Activated CD4-positive, alpha-beta T cell treated with anti-CD3 and anti-CD28 coated beads, Interleukin-2, amount 50 U/mL, for 4 hours (primary cell): Measurements from ENCODE around the gene ACER3.
"Not testable (repeated sequence)": the region's sequence is repeated elsewhere in the genome, so short reads cannot be mapped to it uniquely, and the experiment has no call there.

Experiments used
- DNase-seq, 2 experiments: peaks; one replicate each; pipeline ENCODE4 v3.0.0-alpha.2; 2020

Gene ACER3

DNA sequence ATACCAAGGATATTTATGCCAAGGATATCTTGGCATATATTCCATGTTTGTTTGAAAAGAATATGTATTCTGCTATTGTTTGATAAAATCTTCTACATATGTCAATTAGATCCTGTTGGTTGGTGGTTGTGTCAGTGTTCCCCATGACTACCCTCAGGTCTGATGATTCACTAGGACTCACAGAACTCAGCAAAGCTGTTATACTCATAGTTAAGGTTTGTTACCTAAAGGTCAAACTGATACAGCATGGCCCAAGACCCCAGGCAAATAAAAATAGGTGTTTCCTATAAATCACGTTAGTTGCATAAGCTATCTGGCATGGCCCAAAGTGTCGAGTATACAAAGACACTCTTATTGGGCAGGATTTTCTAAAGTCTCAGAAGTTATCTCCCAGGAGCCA lies 143.2 kb downstream of the ACER3 start:
- DNase-seq = no peak

DNA sequence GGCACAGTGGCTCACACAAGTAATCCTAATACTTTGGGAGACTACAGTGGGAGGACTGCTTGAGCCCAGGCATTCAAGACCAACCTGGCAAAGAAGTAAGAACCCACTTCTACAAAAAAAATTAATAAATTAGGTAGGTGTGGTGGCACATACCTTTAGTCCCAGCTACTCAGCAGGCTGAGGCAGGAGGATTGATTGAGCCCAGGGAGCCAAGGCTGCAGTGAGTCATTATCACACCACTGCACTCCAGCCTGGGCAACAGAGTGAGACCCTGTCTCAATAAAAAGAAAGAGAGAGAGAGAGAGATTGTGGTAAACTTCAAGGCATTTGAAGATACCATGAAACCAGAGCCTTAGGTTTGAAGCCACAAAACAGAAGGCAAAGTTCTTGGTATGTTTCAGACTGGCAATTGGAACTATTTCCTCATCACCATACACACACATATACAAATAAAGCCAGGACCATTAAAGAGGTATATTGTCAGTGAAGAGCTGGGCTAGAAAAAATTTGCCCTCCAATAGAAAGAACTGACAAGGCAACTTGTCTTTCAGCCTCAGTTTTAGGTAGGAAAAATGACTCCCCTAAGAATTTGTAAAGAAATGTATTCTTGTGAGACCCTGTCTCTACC lies 148.9 kb downstream of the ACER3 start:
- DNase-seq = no peak

DNA sequence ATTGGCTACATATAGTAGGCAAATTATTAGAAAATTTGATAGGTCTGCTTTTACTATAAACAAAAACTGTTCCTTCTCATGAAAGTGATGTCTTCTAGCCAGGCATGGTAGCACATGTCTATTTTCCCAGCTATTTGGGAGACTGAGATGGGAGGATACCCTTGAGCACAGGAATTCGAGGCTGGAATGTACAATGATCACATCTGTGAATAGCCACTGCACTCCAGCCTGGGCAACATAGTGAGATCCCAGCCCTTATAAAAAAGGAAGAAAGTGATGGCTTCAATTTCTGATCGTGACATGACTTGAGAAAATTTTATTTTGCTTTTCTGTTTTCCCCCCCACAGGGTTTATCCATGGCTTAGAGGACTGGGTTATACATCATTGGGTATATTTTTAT lies 154.0 kb downstream of the ACER3 start:
- DNase-seq = no peak

DNA sequence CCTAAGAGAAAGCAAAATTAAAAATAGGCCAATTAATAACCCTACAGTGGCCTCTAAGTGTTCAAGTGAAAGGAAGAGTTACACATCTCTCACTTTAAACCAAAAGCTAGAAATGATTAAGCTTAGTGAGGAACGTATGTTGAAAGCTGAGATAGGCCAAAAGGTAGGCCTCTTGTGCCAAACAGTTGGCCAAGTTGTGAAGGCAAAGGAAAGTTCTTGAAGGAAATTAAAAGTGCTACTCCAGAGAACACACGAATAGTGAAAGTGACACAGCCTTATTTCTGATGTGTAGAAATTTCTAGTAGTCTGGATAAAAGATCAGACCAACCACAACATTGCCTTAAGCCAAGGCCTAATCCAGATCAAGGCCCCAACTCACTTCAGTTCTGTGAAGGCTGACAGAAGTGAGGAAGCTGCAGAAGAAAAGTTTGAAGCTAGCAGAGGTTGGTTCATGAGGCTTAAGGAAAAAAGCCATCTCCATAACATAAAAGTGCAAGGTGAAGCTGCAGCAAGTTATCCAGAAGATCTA lies 157.7 kb downstream of the ACER3 start:
- not testable (repeated sequence) for DNase-seq

DNA sequence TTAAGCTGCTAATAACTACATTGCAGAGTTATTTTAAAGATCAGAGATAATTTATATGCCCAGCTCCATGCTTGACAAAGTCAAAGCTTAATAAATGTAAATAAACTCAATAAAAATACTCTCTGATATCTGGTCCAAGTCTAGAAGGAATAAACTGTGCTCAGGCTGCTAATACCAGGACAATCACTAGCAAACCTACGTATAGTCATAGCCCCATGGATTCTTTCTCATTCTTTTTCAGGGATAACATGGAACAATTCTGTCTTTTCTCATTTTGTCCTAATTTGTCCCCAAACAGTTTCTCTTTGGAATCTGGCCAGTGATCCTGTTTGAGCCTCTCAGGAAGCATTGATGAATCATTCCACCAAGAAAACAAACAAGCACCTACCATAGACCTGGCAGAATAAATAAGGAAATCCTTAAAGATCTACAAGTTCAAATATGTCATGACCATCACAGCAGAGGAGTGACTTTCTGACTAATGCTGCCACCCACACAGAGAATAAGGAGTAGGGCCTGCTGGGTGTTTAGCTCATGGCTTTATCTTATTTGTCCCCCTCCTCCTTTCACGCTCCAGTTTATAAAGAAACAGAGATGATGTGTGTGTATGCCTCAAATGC lies 159.4 kb downstream of the ACER3 start:
- DNase-seq = no peak

DNA sequence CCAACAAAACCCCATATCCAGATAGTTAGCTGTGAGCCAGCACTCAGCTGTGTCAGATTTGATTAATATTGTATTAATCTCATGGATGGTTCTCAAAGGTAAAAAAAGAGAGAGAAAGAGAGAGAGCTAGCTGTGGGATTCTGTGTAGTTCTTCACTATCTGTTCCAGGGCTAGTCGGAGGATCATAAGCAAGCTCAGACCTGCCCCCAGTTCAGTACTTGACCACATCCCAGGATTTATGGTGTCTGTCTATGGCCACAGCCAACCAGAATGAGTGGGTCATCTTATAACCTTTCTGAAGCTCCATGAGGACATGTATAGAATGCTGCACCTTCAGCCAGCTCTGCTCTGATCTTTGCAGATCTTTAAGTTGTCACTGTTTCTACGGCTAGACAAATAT lies 160.0 kb downstream of the ACER3 start:
- no peak for DNase-seq

DNA sequence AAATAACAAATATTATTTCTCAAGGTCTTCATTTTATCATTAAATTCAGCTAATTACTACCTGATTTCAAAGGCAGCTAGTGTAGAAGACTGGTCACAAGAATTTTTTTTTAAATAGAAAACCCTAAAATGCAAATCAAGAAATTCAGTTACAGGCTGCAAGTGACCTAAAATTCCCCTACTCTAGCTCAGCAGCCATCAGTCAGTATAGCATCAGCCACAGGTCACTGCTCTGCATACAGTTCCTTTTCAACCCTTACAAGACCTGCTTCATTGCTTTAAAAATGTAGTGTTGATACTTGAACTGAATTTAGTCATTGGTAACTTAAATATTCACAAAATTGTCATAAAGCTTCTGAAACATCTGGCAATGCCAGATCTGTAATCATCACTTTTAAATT lies 164.0 kb downstream of the ACER3 start:
- DNase-seq = no peak

DNA sequence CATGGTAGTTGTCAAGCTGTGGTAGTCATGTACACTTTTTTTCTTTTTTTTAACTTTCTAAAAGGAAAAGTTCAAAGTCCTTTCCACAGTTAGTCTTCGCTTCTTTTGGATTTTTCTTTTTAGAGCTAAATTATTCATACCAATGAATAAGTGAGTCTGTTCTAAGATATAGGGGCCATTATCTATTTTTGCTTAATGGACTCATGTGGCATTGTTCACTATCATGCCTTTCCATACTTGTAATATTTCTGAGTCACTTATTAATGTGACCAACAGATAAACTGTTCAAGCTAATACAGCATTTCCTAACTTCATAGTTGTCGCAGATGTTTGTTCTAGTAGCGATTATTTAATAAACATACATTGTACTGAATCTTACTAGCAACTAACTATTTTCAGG lies 165.5 kb downstream of the ACER3 start:
- DNase-seq = no peak

DNA sequence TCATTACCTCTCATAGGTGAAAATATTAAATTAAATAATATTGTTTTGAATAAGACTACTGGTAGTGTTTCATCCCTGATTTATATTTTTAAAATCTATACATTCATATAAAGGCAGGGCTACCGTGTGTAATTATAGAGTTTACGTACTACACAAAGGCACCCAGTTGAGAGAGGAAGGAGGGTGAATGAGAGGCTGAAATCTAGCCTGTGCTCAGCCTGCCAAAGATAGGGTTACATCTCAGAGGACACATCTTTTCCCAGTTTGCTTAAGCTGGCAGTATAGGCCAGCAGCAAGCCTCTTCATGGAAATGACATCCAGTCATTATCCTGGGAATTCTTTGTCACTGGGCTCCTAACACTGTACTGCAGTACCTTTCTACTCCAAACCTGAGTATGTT lies 166.0 kb downstream of the ACER3 start:
- no peak for DNase-seq

DNA sequence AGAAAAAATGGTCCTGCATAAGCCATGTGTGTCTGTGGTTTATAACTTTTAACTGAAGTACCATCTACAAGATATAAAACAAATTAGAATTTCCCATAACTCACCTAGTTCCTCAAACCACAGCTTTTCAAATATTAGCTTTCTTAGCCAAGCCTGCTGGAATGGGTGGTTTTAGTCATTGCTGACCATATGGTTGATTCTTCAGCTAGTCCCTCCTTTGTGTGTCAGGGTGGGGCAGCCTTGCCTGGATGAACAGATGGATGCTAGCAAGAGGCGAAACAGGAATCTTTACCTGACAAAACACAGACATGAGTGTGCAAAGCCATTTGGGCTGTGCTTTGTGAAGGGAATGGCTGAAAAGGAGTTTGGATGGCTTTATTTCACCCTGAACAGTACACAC lies 166.6 kb downstream of the ACER3 start:
- no peak for DNase-seq

DNA sequence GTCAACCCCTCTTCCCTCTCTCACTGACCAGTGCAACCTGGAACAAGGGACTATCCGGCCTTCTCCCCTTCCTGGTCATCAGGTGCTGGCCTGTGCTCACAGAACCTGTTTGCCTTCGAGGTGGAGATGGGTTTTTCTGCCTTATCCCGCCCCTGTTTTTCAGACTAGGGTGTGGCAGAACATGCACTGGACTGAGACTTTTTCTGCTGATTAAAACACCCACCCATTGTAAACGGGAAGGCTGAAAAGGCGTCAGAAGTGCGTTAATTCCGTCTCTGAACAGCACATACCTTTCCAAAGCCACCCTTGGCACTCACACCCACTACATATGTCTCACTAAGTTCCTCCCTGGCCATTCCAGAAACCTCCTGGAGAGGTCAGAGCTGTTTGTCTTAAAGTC lies 169.1 kb downstream of the ACER3 start:
- no peak for DNase-seq

DNA sequence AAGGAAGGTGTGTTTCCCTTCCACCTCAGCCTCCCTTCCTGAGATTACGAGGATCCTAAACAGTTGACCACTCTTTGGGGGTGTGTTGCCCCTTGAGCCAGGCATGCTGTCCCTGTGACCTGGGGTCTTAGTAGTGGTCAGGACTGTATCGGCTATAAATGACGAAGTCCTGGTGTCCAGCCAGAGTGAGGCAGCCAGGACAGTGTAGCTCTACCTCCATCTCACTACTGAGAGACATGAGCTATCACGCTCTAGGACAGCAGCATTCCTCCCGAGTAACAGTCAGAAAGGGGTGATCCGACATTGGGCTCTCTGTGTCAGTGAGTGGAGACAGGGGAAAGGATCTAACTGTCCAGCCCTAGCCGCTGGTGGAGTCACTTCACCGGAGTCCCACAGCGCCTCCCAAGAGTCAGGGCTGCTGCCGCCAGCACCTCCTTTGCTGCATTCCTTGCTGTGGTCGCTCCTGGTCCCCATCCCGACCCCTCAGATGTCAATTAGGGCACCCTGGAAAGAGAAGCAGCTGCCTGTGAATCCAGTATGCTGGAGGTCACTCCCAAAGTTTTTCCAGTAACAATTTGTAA lies 170.2 kb downstream of the ACER3 start:
- DNase-seq = no peak

DNA sequence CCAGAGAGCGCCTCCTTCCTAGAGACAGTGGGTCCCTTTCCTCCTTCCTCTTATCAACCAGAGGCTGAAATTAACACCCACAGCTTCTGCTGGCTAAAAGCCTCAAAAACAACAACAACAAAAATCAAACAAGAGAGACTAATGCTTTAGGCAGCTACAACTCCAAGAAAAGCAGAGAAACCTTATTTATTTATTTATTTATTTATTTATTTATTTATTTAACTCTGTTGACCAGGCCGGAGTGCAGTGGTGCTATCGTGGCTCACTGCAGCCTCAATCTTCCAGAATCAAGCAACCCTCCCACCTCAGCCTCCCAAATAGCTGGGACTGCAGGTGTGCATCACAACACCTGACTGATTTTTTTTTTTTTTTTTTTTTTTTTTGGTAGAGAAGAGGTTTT lies 170.9 kb downstream of the ACER3 start:
- DNase-seq = no peak

DNA sequence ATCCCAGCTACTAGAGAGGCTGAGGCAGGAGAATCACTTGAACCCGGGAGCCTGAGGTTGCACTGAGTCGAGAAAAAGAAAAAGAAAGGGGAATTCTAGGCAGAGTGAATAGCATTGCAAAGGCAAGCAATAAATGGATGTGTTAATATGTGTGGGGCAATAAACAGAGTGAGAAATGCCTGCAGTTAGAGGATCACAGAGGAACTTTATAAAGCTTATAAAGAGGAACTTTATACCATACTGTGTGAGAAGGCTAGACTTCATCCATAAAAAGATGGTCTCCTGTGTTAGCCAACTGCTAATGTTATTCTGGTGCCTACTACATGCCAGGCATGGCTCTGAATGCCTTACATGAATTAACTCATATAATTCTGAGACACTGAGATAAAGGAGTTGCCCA lies 174.3 kb downstream of the ACER3 start:
- DNase-seq = no peak

DNA sequence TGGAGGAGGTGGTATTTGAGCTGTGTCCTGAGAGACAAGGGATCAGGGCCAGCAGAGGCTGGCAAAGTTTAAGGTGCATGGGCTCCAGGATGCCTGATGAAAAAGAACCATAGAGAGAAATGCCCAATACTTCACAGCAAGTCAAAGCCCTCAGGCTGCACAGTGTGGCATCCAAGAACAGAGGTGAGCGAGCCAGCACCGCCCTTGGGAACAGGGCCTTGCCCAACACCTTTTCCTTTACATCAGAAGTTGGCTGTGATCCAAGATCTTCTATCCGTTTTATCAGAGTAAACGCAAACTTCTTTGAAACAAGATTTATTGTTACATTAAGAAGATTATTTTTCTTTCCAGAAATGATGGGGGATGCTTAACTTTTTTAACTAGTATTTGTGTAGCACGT lies 174.9 kb downstream of the ACER3 start:
- no peak for DNase-seq

DNA sequence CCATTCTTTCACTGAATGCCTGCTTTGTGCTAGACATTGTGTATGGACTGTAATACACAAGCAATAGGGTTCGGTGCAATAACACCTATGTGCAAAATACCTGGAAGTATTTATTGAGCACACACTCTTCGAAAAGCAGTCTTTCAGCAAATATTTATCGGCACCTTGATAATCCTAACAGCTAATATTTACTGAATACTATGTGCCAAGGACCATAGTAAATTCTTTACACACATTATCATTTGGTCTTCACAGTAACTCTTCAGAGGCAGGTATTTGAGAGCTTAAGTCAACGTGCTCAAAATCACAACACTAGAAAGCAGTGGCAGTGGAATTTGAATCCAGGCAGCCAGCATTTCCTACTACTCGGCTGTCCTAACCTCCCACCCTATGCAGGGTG lies 175.7 kb downstream of the ACER3 start:
- DNase-seq = no peak

DNA sequence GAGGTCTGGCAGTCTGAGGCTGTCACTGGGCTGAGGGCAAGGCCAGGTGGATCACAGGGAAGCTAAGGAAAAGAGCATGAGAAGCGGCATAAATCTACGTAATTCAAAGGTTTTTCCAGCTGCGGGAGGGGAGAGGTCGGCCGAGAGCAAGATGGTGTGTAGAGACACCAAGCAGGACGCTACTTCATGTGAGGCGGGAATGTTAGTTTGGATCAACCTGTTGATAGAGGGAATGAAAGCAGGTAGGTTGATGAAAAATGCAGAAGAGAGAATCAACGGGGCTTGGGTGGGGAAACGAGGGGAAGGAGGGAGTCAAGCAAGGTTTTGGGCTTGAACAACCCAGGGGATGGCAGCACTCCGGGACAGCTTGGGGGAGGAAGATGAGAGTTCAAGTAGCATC lies 176.3 kb downstream of the ACER3 start:
- DNase-seq = no peak

DNA sequence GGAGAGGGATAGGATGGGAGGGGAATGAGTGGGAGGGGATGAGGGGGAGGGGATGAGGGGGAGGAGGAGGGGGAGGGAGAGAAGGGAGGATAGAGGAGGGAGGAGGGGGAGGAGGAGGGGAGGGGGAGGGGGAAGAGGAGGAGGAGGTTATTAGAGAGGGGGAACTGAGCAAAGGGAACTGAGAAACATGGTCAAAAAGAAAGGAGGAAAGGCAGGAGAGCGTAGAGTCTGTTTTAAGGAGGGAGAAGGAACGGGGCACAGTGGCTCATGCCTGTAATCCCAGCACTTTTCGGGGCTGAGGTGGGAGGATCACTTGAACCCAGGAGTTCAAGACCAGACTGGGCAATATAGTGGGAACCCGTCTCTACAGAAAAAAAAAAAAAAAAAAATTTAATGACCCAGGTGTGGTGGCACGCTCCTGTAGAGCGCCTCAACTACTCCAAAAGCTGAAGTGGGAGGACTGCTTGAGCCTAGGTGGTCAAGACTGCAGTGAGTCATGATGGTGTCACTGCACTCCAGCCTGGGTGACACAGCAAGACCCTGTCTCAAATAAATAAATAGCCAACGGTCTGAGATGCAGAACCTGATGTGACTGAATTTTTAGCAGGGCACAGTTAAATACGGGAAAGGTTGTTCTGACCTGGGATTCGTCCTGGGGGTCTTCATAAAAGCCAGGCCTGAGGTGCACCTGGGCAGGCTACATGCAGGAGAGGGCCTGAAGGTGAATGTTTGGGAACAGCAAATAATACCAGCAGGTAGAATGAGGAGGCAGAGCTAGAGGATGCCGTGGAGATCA lies 177.5 kb downstream of the ACER3 start:
- no peak for DNase-seq

DNA sequence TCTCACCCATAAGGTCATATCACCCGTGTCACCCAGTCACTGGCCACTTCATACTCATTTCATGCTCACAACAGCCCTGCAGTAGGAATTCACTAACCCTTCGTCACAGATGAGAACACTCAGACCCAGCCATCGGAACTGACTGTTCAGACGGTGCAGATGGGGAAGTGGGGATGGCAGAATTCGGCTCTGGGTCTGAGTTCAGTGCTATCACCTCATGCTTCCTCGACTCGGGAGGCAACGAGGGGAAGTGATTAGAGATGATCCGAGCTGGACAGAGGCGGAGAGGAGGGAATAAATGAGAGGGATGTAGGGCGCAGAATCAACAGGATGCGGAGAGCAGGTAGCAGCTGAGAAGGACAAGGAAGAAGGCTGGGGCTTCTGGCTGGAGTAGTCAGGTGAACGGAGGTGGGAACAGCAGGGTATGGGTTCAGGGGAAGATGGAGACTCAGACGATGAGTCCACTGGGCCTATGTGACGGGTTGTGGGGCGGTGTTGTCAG lies 178.2 kb downstream of the ACER3 start:
- no peak for DNase-seq

DNA sequence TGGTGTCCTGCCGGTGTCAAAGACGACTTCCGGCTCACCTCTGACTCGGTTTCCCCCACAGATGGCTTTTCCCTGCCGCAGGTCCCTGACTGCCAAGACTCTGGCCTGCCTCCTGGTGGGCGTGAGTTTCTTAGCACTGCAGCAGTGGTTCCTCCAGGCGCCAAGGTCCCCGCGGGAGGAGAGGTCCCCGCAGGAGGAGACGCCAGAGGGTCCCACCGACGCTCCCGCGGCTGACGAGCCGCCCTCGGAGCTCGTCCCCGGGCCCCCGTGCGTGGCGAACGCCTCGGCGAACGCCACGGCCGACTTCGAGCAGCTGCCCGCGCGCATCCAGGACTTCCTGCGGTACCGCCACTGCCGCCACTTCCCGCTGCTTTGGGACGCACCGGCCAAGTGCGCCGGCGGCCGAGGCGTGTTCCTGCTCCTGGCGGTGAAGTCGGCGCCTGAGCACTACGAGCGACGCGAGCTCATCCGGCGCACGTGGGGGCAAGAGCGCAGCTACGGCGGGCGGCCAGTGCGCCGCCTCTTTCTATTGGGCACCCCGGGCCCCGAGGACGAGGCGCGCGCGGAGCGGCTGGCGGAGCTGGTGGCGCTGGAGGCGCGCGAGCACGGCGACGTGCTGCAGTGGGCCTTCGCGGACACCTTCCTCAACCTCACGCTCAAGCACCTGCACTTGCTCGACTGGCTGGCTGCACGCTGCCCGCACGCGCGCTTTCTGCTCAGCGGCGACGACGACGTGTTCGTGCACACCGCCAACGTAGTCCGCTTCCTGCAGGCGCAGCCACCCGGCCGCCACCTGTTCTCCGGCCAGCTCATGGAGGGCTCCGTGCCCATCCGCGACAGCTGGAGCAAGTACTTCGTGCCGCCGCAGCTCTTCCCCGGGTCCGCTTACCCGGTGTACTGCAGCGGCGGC lies 179.0 kb downstream of the ACER3 start:
- DNase-seq = no peak

DNA sequence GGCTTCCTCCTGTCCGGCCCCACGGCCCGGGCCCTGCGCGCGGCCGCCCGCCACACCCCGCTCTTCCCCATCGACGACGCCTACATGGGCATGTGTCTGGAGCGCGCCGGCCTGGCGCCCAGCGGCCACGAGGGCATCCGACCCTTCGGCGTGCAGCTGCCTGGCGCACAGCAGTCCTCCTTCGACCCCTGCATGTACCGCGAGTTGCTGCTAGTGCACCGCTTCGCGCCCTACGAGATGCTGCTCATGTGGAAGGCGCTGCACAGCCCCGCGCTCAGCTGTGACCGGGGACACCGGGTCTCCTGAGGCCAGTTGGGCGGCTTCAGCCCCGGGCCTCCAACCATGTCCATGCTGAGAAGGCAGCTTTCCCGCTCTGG lies 179.7 kb downstream of the ACER3 start:
- no peak for DNase-seq

DNA sequence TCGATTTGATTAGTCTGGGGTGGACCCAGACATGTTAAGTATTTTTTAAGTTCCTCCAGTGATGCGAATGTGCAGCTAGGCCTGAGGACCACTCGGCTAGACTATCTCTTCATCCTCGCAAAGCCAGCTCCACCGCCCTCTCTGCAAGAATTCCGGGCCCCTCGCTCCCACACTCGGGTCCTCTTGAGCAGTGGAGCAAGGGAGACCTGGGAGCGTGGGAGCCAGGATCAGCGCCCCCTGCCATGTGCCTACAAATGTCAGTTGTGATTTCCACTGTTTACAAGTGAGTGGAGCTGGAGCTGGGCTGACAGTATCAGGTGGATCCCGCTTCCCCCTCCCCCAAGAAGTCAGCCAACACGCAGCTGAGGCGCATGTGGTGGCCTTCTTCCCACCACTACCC lies 180.2 kb downstream of the ACER3 start:
- DNase-seq = no peak
